Peyer's patch (tissue), 4 donors: ENCODE measurements around the gene NFIX. TPM values are rescaled to one million over a fixed set of nuclear protein-coding genes. Genes with fewer than 3 reads are reported as not detected.
A peak's percentile ranks its signal among the peaks of the same experiment; 100 is the strongest.

Source experiments
- DNase-seq, 3 donors: peaks; one replicate each; pipeline ENCODE4 v3.0.0-alpha.2; 2017 to 2019
- H3K27ac ChIP-seq, 4 donors: fragments of 200-600 bp; sonication (generic); one replicate each; pipeline ENCODE4 v1.5.1; 2016 to 2019
- H3K27me3 ChIP-seq, 2 donors: fragments of 200-600 bp; sonication (generic); one replicate each; pipeline ENCODE4 v1.5.1; 2019
- H3K36me3 ChIP-seq, 3 donors: fragments of 200-600 bp; sonication (generic); one replicate each; pipeline ENCODE4 v1.5.1; 2016 to 2019
- H3K4me1 ChIP-seq, 4 donors: fragments of 200-600 bp; sonication (generic); one replicate each; pipeline ENCODE4 v1.5.1; 2016 to 2019
- H3K4me3 ChIP-seq, 4 donors: fragments of 200-600 bp; sonication (generic); 1 replicate in 3 of 4; 2 replicates in 1 of 4; pipeline ENCODE4 v1.5.1; 2016 to 2019; ENCODE audit warnings: mild to moderate bottlenecking in 1 of 4
- H3K9me3 ChIP-seq, 4 donors: fragments of 200-600 bp; sonication (generic); one replicate each; pipeline ENCODE4 v1.5.1; 2016 to 2019; ENCODE audit warnings: mild to moderate bottlenecking in 1 of 4
- CTCF ChIP-seq, 6 experiments: fragments of 450-650 bp in 4 of 6; fragments of 200-600 bp in 2 of 6; sonication (generic) in 1 of 6; IDR thresholded peaks; one replicate each; pipeline ENCODE4 v1.5.1; 2017 to 2019; ENCODE audit warnings: antibody characterized with exemption in 6 of 6, mild to moderate bottlenecking in 3 of 6, moderate library complexity in 1 of 6
- POLR2A ChIP-seq, 2 donors: fragments of 450-650 bp; IDR thresholded peaks; one replicate each; pipeline ENCODE4 v1.5.1; 2017; ENCODE audit warnings: antibody characterized with exemption in 2 of 2, mild to moderate bottlenecking in 2 of 2, moderate library complexity in 2 of 2
- total RNA-seq, 4 donors: library from RNA; depleted of rRNA; stranded (reverse); fragments of >200 nt; gene quantifications; one replicate each; pipeline ENCODE4 v1.1.0, GENCODE V29; 2016

NFIX gene
- total RNA-seq, 4 donors from 2014 or later: 13.5 to 56.9 (median 40.0) TPM

DNA sequence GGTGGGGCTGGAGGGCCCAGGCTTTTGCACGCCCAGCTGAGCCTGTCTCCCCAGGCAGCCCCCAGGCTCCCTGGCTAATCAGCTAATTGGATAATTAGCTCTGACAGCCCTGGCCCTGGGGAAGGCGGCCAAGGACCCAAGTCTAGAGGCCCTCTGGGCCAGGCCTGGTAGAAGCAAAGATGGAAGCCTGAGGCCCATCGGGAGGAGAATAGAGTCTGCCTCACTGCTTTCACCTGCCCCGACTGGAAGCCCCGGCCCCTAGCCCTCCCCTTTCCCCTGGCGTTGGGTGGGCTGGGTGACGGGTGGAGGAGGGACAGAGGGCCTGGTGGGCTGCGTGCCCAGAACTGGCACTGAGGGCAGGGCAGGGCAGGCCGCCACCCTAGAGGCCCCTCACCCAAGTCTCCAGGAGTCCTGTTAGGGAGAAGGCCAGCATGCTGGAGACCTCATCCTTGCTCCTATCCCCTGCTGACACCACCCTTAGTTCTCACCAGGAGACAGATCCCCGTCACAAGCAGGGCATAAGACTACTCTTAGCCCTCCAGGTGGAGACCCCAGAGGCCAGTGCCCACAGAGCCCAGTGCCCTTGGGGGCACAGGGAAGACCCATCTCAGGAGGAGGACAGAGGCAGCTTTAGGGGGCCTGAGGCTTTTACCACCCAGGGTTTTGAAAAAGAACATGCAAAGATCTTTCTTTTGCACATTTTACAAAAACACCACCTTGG is 95.4 kb downstream of the NFIX start:
- H3K27ac ChIP-seq: peak overlapping the region in 1 of 4 donors; percentile 66
- TF ChIP-seq CTCF (IDR thresholded peaks at IDR 0.05) (no peak), POLR2A (IDR thresholded peaks at IDR 0.05) (no peak)
- peaks cover 0 to 18% (median 0%) of the 10 kb centered on the region in 3 donors for H3K36me3 ChIP-seq
- H3K4me1 ChIP-seq: peaks cover 0 to 41% (median 9%) of the 10 kb centered on the region in 4 donors
- DNase-seq: no peak
- no peak overlapping the region for H3K4me3 ChIP-seq
- H3K9me3 ChIP-seq: no peaks in the 10 kb centered on the region
- H3K27me3 ChIP-seq: no peaks in the 10 kb centered on the region

GRCh38 chr19:13091400-13092157 is 96.3 kb downstream of the NFIX start:
- Histone ChIP-seq H3K27ac (peak overlapping the region in 2 of 4 donors; percentile 30 to 66), H3K4me1 (peaks cover 0 to 37% (median 11%) of the 10 kb centered on the region in 4 donors)
- no peak for DNase-seq

DNA sequence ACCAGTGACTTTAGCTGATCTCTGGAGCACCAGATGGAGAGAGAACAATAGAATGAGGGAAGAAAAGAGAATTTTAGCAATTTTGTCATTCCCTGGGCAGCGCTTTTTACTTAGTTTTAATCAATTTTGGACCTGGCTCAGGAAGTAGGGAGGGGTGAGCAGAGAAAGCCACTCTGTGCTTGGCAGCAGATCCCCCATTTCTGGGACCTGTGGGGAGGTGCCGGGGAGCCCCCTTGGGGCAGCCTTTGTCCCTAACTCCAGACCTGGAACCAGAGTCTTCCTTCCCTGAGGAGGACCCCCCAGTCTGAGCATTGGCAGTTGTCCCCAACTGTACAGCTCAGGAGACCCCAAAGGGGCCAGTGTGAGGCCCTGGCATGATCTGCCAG is 96.9 kb downstream of the NFIX start:
- Histone ChIP-seq H3K9me3 (no peaks in the 10 kb centered on the region), H3K36me3 (peaks cover 0 to 14% (median 0%) of the 10 kb centered on the region in 3 donors)

More at GRCh38 chr19:13091400-13092157, 96.3 kb downstream of the NFIX start:
- Histone ChIP-seq H3K27me3 (no peaks in the 10 kb centered on the region), H3K36me3 (peaks cover 0 to 18% (median 0%) of the 10 kb centered on the region in 3 donors), H3K9me3 (no peaks in the 10 kb centered on the region), H3K4me3 (no peak overlapping the region)
- TF ChIP-seq POLR2A (IDR thresholded peaks at IDR 0.05): no peak
- TF ChIP-seq CTCF (IDR thresholded peaks at IDR 0.05): no peak

DNA sequence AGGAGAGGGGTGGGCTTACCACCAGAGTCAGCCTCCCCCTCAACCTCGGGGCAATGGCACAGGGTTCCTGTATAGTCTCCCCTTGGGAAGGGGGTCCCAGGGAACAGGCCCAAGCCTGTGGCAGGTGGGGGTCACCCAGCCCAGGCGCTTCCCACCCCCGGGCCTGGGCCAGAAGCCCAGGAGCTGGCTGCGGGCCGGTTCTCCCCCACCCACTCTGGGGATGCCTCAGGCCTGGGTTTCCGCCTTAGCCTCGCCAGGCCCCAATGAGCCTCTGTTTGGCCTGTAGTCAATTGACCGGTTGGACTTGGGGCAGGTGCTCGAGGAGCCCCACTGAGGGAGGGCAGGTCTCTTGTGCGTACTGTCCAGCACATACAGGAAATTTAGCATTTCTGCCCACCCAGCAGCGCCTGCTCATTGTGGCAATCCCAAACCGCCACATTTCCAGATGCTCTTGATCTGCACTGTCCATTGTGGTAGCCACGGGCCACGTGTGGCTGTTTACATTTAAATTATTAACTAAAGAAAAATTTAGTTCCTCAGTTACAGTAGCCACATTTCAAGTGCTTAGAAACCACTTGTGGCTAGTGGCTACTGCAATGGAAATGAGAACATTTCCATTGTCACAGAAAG is 97.4 kb downstream of the NFIX start:
- H3K9me3 ChIP-seq: no peaks in the 10 kb centered on the region
- H3K27me3 ChIP-seq: no peaks in the 10 kb centered on the region
- DNase-seq: no peak
- no peak overlapping the region for H3K4me3 ChIP-seq
- H3K4me1 ChIP-seq: peaks cover 0 to 41% (median 15%) of the 10 kb centered on the region in 4 donors
- peaks cover 0 to 14% (median 0%) of the 10 kb centered on the region in 3 donors for H3K36me3 ChIP-seq
- no peak for TF ChIP-seq POLR2A (IDR thresholded peaks at IDR 0.05)
- peak overlapping the region in 1 of 4 donors; percentile 66 for H3K27ac ChIP-seq

More for the DNA sequence above, 96.9 kb downstream of the NFIX start:
- no peak for DNase-seq
- no peaks in the 10 kb centered on the region for H3K27me3 ChIP-seq
- peaks cover 0 to 37% (median 13%) of the 10 kb centered on the region in 4 donors for H3K4me1 ChIP-seq
- H3K27ac ChIP-seq: peak overlapping the region in 1 of 4 donors; percentile 66
- TF ChIP-seq CTCF (IDR thresholded peaks at IDR 0.05) (no peak), POLR2A (IDR thresholded peaks at IDR 0.05) (no peak)
- H3K4me3 ChIP-seq: no peak overlapping the region

DNA sequence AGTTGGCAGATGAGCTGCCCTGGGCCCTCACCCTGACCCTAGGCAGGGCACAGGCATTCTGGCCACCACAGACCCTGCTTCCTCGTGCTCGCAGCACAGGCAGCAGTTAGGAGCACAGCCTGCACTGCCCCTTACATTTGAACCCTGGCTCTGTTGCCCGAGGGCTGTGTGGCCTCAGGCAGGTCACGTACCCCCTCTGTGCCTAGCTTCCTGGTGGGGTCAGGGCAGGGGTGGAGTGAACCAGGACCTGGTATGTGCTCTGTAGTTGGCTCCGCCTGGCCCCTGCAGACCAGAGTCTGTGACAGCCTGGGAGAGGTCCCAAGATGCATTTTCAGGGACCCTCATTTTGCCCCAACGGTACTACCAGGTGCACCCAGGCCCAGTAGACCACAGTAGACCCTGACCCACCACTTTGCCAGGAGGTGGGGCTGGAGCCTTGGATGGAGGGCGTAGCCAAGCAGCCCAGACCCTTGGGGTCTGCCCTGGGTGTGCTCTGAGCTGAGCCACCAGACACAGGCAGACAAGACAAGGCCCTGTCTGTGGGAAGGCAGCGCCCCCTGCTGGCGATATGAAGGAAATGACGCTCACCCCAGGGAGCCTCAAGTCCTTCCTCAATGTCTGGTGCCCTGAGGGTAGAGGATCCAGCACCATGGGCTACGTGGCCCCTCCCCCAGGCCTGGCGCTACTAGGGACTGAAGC is 98.3 kb downstream of the NFIX start:
- Histone ChIP-seq H3K9me3 (no peaks in the 10 kb centered on the region), H3K4me1 (peaks cover 0 to 48% (median 20%) of the 10 kb centered on the region in 4 donors), H3K4me3 (no peak overlapping the region), H3K27ac (peak overlapping the region in 1 of 4 donors; percentile 92), H3K27me3 (no peaks in the 10 kb centered on the region), H3K36me3 (peaks cover 0 to 14% (median 0%) of the 10 kb centered on the region in 3 donors)
- peak; percentile 94 to 97 (median 96) for TF ChIP-seq CTCF (IDR thresholded peaks at IDR 0.05)
- TF ChIP-seq POLR2A (IDR thresholded peaks at IDR 0.05): no peak
- DNase-seq: peak; percentile 69 to 92 (median 83)
